Fibroblast of the conjunctiva (primary cell): ENCODE data around the gene PMM2.
"Not testable (repeated sequence)": the region's sequence is repeated elsewhere in the genome, so short reads cannot be mapped to it uniquely, and the experiment has no call there.

Experiments used
- DNase-seq: peaks from one replicate; pipeline ENCODE4 v3.0.0-alpha.2; 2010; ENCODE audit warnings: low read depth

Gene PMM2

DNA sequence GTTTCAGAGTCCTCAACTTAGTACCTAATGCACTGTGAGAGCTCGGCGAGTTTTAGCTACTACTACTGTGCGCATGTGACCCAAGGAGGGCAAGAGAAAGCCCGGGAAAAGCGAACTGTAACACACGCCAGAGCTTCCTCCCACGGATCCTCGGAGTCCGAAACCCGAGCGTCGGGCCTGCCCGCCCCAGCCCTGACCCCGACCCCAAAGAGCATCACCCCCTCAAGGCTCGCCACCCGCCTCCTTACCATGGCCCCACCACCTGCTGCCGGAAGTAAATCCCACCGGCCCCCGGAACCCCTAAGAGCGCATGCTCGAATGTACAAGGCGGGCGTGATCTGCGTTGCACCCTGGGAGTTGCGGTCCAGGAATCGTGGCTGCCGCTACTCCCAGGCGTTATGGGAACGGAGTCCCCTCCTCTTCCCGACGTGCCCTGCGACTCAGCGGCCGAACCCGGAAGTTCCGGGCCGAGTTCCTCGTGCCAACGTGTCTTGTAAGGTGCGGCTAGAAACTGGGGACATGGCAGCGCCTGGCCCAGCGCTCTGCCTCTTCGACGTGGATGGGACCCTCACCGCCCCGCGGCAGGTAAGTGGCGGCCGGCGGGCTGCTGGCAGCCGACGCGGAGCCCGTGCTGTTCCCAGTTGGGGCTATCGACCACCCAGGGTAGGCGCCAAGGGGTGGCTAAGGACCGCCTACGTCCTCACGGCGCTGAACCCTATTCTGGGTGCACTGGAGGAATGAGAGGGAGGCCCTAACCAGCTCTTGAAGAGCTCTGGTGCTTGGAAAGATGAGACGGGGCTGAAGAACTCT, at the start of gene PMM2, which contains the start of gene TMEM186:
PMM2 (plus strand) TSS at position 476 of the 810 bp plus-strand sequence; CDS start at position 520, 44 bp downstream.
TMEM186 (minus strand) TSS at position 276 of the 810 bp plus-strand sequence; CDS start at position 251, 25 bp downstream.
- DNase-seq, result peak; percentile 92

DNA sequence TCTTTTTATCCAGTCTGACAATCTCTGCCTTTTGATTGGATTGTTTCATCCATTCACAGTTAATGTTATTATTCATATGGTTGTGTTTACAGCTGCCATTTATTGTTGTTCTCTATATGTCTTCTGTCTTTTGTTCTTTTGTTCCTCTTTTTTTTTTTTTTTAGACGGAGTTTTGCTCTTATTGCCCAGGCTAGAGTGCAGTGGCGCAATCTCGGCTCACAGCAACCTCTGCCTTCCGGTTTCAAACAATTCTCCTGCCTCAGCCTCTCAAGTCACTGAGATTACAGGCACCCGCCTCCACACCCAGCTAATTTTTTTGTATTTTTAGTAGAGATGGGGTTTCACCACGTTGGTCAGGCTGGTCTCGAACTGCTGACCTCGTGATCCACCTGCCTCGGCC, 48.7 kb upstream of the PMM2 start:
- DNase-seq, result not testable (repeated sequence)

DNA sequence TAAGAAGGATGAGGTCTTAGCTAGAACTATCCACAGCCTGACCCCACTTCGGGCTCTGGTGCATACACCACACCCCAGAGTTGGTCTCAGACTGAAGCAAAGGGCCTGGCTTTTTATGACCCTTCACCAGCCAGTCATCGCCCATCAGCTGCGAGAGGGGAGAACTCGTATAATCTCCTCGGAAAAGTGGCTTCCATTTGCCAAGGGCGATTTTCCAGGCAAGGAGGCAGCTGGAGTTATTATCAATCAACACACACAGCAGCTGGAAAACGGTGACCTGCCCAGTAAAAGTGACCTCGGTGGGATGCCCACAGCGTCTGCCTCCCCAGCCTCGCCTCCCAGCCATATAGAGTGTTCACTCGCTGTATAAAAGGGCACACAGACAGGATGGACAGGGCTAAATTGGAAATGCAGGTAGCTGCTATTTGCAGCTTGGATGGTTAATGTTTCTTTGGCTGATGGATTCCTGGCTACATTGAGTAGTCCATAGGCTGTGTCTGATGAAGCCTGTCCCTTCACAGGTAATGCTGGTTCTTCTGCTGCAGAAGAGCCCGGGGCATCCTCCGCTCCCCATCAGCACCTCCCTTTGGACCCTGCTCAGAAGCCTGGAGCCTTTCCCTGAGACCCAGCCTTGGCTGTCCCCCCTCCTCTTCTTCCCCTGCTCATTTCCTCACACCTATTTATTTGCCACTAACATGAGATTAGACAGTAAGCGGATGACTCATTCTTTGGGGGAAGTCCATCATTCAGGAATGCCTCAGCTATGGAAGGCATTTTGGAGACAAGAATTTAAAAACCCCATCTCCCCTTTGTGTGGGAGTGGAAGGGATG, 45.9 kb upstream of the PMM2 start:
- DNase-seq, result peak; percentile 8

DNA sequence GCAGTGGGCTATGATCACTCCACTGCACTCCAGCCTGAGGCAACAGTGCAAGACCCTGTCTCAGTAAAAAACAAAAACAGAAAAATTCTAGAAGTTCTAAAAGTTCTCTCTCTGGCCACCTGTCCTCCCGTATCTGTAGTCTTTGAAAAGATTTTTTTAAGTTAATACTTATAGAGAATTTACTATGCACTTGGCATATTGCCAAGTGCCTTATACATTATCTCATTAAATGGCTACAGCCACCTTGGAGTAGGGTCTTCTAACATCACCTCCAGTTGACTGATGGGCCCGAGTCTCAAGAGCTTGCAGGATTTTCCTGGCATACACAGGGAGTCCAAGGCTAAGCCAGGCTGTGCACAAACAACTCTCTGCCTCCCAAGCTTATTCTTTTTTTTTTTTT, 44.9 kb upstream of the PMM2 start:
- no peak for DNase-seq

DNA sequence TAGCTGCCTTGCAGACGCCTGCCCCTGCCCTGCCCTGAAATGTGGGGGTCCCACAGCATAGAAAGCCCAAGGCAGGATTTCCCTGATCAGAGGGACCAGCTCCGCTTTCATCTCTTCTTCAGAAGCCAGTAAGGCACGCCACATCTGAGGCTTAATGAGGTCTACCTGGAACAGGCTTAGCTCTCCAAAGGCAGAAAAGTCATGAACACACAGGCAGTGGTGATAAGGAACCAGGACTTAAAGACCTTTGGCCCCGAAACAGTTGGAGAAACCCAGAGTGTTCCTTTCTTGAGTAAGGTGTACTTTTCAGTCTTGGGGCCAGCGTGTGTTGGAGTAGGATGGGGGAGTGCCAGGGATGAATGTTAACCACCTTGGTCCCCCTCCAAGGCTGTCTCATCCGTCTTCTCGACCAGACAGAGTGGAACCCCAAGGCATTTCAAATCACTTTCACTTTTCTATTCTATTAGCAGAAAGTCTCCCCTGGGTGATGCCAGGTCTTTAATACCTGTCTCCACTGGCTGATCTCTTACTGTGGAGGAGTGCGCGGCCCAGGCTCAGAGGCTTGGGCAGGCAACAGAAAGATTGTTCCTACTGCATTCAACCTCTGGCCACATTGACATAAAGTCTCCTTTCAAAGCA, 44.1 kb upstream of the PMM2 start:
- DNase-seq, result no peak

DNA sequence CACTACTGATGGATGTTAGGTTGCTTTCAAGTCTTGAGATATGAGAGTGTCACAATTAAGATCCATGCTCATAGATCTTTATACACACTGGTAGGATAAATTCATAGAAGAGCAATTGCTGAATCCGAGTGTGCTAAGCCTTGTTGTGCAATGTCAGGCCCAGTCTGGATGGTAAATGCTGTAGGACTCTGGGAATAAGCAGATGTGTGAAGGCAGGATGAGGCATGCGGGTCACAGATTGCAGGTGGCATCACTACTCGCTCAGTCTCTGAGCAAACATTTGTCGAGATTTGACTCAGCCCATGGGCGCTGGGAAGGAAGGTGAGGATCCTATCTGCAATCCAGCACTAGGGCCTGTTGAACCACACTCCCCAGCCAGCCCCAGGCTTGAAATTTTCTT, 40.9 kb upstream of the PMM2 start:
- DNase-seq, result no peak

DNA sequence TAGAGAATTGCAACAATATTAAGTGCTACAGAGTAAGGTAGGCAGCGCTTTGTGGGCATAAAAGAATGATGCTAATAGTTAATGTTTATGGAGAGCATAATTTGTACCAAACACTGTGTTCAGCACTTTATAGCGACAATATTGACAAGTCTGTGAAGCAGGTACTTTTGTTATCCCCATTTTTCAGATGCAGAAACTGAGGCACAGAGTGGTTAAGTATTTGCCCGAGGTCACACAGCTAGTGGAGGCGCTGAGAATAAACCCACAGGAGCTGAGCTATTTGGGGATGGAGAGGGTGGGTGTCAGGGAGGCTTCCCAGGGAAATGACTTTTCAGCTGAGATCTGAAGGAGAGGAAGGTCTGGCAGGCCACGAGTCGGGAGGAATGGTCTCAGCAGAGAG, 39.6 kb upstream of the PMM2 start:
- no peak for DNase-seq

DNA sequence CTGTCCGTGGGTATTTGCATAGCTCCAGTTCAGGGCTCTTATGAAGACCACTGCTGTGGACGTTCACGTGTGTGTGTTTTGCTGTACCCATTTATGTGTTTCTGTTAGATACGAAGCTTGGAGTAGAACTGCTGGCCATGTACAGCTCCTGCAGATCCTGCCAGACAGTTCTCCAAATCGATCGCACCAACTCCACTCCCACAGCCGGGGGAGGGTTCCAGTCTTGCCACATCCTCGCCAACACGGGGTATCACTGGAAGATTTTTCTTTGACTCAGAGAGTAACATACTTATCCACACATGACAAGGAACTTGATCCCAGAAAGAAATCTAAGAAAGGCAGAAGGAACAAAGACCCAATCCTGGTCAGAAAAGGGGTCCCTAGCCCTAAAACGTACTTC, 37.6 kb upstream of the PMM2 start:
- no peak for DNase-seq

DNA sequence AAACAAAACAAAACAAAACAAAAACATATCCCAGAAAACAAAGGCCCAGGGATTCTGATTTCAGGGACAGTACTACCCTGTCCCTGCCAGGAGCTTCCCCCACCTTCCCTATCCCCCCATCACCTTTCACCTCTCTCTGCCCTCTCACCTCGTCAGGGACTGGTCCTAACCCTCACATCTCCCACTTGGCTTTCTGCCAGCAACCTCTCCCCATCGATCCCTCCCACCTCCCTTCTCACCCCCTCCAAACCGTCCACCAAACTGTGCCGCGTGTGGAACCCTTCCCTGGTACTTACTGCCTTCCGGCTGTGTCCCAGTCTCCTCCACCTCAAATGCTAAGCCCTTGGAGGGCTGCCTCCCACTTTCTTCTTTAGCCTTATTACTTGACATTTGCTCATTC, 36.6 kb upstream of the PMM2 start:
- no peak for DNase-seq

DNA sequence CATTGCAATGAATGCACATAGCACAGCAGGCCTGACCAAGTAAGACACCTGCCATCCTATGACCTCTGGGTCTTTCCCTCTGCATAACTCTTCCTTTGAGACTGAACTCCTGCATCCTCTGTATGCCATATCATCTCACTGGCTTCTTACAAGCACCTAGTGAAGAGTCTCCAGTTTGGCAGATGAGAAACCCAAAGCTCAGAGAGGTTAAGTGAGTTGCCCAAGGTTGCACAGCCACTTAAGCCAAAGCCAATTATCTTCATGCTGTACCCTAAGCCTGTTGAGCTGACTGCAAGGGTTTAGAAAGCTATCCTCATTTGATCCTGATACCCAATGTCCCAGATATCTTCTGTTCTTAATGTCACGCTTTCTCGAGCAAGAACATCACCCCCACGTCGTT, 35.4 kb upstream of the PMM2 start:
- DNase-seq, result no peak

DNA sequence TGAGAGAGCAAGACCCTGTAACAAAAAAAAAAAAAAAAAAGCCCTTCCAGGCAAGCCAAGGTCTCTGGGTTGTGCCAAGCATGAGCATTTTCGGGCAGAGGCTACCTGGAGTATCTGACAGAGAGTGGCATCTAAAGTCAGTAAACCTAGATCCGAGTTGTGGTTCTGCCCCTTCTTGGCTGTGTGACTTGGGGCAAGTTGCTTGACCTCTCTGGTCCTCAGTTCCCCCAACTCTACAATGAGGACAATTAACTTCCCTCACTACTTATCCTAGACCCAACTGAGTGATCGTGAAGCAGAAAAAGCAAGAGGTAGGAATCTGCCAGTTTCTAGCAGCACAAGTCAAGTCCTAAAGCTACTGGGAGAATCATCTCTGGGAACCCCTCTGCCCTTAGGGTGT, 34.6 kb upstream of the PMM2 start:
- no peak for DNase-seq

DNA sequence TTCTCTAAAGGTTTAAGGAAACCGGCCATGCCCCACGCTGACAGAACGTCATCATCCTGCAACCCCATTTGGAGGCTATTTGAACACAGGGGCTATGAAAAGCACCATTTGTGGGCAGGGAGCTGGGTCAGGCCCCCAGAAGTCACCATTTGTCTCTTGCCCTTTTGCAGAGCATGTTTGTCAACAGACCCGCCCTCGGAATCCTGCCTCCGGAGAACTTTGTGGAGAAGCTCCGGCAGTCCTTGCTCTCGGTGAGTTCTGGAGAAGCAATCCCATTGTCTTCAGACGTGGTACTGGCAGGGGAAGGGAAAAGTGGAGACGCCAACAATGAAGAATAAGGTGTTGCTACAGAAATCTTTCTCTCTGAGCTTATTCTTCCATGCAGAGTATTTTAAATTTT, 33.7 kb upstream of the PMM2 start:
- no peak for DNase-seq

DNA sequence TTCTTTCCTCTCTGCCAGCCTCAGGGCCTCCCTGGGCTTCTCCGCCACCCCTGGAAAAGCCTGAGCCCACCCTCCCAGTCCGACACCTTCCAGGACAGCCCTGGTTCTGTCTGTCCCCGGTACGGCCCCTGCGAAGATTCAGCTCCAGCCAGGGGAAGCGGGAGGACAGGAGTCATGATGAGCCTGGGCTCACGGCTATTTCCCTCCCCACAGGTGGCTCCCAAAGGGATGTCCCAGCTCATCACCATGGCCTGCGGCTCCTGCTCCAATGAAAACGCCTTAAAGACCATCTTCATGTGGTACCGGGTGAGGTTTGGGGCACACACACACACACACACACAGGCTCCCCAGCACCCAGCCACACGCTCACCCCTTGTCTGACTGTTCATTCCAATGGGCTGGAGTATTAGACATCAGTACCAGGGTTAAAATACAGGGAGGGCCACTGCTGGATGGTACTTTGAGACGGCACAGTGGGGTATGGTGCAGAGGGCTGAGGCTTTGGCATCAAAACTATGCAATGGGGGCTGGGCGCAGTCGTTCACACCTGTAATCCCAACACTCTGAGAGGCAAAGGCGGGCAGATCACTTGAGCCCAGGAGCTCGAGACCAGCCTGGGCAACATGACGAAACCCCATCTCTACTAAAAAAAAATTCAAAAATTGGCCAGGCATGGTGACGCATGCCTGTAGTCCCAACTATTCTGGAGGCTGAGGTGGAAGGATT, 33.0 kb upstream of the PMM2 start:
- DNase-seq, result no peak

DNA sequence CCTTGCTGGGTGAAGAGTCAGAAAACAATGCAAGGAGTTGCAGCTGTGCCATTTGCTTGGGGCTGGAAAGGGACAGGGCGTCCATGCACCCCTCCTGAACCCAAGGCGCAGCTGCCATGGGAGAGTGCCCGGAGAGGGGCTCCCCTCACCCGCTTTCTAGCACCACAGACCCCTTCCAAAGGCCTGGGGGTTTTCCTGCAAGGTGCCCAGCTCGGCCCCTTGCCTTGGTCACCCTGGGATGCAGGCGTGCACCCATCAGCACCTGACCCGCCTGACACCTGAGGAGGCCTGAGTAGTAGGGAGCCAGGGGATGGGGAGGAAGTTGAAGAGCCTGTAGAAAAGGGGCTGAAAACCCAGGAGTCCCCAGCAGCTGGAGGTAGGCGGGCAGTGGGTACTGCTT, 30.5 kb upstream of the PMM2 start:
- DNase-seq, result no peak

DNA sequence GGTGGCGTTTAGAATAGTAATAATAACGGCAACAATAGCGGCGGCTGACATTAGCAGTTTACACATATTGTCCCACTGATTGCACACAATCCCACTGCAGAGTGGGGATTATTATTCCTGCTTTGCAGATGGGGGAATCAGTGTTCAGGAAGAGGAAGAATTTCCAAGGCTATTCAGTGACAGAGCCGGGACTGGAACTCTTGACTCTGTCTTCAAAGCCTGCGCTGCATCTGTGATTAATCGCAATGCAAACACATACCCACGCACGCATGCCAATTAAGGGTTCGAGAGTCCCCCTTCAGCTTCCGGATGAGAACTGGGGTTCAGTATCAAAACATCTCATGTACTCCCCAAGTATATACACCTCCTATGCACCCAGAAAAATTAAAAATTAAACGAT, 29.4 kb upstream of the PMM2 start:
- DNase-seq, result no peak

DNA sequence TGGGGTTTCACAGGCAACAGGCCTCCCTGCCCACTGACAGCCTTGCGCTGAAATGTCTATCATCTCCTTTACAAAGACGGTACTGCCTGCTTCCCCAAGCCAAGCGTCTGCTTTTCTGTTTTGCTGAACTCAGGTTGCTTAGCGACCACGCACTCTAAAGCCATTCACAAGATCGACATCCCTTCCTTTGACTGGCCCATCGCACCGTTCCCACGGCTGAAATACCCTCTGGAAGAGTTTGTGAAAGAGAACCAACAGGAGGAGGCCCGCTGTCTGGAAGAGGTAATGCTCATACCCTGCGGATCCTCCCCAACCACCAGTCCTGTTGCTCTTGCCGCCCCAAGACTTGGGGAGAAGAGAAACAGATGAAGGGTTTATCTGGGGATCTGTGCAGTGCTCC, 28.9 kb upstream of the PMM2 start:
- no peak for DNase-seq

DNA sequence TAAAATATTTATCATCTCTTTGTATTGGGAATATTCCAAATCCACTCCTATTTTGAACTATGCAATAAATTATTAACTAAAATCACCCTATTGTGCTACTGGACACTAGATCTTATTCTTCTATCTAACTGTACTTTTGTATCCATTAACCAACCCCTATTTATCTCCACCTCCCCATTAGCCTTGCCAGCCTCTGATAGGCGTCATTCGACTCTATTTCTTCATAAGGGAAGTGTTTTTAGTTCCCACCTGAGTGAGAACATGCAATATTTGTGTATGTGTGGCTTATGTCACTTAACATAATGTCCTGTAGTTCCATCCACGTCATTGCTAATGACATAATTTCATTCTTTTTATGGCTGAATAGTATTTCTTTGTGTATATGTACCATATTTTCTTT, 24.1 kb upstream of the PMM2 start:
- DNase-seq, result no peak

DNA sequence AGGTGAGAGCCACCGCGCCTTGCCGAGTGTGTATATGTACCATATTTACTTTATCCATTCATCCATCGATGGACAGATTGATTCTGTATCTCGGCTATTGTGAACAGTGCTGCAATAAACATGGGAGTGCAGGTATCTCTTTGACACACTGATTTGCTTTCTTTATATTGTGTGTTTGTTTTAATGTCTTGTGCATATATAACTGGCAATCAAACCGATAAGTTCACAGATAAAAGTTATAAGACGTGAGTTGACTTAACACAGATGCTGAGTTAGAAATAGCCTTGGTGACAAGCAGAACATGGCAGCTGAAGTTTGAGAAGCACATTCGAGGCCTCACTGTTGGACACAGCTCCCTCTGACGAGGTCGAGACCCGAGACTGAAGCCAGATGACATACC, 23.4 kb upstream of the PMM2 start:
- DNase-seq, result no peak

DNA sequence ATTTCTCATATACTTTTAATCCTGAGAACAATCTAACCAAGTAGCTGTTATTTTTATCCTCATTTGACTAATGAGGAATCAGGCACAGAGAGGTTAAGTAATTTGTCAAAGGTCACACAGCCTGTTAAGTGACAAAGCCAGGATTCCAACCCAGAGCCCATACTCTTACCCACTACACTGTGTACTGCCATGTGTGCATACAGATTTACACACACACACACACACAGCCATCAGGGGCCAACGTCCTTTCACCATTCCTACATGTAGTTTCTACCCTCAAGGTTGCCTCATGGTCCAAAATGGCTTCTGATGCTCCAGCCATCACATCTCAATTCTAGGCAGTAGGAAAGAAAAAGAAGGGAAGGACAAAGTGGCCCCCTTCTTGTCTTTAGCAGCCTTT, 22.3 kb upstream of the PMM2 start:
- DNase-seq, result no peak

DNA sequence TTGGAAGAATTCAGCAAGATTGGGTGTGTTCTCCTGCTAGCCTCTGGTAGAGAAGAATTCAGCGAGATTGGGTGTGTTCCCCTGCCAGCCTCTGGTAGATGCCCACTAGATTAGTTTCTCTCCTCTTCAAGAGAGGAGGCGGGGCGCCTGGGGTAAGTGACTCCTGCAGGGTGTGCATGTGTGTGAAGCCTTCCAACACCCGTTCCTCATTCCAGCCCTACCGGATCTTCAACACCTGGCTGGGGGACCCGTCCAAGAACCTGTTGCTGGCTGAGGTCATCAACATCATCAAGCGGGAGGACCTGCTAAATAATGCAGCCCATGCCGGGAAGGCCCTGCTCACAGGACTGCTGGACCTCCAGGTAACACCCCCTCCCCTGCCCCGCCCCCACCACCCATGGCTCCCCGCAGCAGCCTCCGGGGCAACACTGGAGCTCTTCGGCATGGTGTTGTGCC, 21.5 kb upstream of the PMM2 start:
- DNase-seq, result no peak

DNA sequence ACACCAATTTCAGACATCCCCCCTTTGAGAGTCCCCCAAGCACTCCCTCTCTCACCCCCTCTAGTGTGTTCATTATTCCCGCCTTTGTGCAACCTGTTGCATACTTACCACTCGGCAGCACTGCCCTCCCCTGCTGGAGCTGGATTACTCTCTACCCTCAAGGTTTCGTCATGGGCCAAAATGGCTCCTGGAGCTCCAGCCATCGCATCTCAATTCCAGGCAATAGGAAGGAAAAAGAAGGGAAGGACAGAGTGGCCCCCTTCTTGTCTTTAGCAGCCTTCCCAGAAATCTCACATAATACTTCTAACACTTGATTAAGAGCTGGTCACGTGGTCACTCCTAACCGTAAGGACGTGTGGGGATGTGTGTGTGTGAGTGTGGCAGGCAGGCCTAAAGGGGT, 20.4 kb upstream of the PMM2 start:
- DNase-seq, result no peak

DNA sequence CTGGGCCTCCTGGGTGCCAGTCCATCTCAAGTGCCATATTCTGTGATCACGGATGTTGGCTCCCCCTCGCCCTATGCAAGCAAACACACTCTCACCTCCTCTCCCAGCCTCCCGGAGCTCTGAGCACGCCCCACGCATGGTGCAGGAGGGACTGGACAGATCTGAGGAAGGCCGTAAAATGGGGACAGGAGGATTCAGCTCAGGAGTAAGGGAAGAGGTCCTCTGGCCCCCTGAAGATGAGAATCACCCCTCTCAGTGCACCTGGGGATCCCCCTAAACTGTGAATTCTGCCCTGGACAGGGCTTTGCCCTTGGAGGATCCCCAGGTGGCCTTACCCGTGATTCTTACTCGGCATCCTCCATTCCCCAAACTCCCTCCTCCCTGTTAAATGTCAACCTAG, 15.8 kb upstream of the PMM2 start:
- no peak for DNase-seq
